ENCODE measurements around the gene FGF12.

DNA sequence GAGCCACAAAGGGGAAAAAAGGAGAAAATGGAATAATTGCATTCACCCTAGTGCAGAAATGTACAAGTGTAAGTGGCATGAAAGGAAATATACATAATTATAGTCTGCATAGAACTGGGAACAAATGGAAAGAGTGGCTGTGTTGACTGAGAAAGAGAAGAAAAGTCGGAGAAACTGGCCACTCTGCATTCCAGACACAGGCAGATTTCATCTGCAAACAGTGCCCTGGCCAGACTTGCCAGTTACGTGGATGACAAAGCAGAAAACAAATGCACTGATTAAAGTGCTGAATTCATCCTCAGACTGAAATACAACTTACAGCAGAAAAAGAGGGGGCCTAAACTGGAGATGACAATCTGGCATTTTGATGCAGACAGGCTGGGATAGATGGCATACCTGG, 129.8 kb downstream of the FGF12 start:
- TF ChIP-seq POLR2AphosphoS5 (IDR thresholded peaks at IDR 0.05; ENCODE audit: low read depth, low read length) (no peak), SIN3A (IDR thresholded peaks at IDR 0.05; ENCODE audit: borderline replicate concordance, insufficient read depth, low read length) (no peak), REST (IDR thresholded peaks at IDR 0.05; ENCODE audit: insufficient read depth in 1 of 2, low read depth in 2 of 2, low read length in 2 of 2) (no peak), TAF1 (IDR thresholded peaks at IDR 0.05; ENCODE audit: borderline replicate concordance, insufficient read depth, low read length) (no peak), FOXP2 (optimal IDR thresholded peaks at IDR 0.05; ENCODE audit: borderline replicate concordance, extremely low read depth, extremely low read length, insufficient read depth) (no peak)
